ENCODE data around the gene MBD3L3.
"Not testable (repeated sequence)": the region's sequence is repeated elsewhere in the genome, so short reads cannot be mapped to it uniquely, and the experiment has no call there.

The MBD3L3 gene

GRCh38 chr19:7058576-7058975, at the start of gene MBD3L3:
MBD3L3 (minus strand) TSS chr19:7058676; CDS start chr19:7058605, 71 bp downstream.
- TF ChIP-seq TAF1 (IDR thresholded peaks at IDR 0.05; ENCODE audit: low read depth); EGR1 (IDR thresholded peaks at IDR 0.05); CEBPB (IDR thresholded peaks at IDR 0.05): not testable (repeated sequence)

GRCh38 chr19:7106711-7107657, 48.5 kb upstream of the MBD3L3 start:
- TF ChIP-seq, protein P1, sequence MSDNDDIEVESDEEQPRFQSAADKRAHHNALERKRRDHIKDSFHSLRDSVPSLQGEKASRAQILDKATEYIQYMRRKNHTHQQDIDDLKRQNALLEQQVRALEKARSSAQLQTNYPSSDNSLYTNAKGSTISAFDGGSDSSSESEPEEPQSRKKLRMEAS (IDR thresholded peaks at IDR 0.05): no peak
- TF ChIP-seq TCF12 (IDR thresholded peaks at IDR 0.05; ENCODE audit: low read depth) (no peak), ZBTB7A (IDR thresholded peaks at IDR 0.05; ENCODE audit: low read depth) (no peak), YY1 (IDR thresholded peaks at IDR 0.05; ENCODE audit: low read depth) (no peak), NFIC (IDR thresholded peaks at IDR 0.05) (no peak), RAD21 (IDR thresholded peaks at IDR 0.05; ENCODE audit: low read depth) (no peak), CEBPB (IDR thresholded peaks at IDR 0.05) (no peak), TAF1 (IDR thresholded peaks at IDR 0.05; ENCODE audit: low read depth) (no peak), EGR1 (IDR thresholded peaks at IDR 0.05) (no peak), TEAD4 (IDR thresholded peaks at IDR 0.05) (no peak), USF1 (IDR thresholded peaks at IDR 0.05) (no peak), FOXM1 (IDR thresholded peaks at IDR 0.05; ENCODE audit: borderline replicate concordance, low read depth) (no peak), EP300 (IDR thresholded peaks at IDR 0.05; ENCODE audit: borderline replicate concordance) (no peak), CREB1 (IDR thresholded peaks at IDR 0.05; ENCODE audit: low read depth) (no peak)
- TF ChIP-seq, protein P2, sequence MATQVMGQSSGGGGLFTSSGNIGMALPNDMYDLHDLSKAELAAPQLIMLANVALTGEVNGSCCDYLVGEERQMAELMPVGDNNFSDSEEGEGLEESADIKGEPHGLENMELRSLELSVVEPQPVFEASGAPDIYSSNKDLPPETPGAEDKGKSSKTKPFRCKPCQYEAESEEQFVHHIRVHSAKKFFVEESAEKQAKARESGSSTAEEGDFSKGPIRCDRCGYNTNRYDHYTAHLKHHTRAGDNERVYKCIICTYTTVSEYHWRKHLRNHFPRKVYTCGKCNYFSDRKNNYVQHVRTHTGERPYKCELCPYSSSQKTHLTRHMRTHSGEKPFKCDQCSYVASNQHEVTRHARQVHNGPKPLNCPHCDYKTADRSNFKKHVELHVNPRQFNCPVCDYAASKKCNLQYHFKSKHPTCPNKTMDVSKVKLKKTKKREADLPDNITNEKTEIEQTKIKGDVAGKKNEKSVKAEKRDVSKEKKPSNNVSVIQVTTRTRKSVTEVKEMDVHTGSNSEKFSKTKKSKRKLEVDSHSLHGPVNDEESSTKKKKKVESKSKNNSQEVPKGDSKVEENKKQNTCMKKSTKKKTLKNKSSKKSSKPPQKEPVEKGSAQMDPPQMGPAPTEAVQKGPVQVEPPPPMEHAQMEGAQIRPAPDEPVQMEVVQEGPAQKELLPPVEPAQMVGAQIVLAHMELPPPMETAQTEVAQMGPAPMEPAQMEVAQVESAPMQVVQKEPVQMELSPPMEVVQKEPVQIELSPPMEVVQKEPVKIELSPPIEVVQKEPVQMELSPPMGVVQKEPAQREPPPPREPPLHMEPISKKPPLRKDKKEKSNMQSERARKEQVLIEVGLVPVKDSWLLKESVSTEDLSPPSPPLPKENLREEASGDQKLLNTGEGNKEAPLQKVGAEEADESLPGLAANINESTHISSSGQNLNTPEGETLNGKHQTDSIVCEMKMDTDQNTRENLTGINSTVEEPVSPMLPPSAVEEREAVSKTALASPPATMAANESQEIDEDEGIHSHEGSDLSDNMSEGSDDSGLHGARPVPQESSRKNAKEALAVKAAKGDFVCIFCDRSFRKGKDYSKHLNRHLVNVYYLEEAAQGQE (IDR thresholded peaks at IDR 0.05; ENCODE audit: low read depth): no peak

GRCh38 chr19:7104747-7105447, 46.4 kb upstream of the MBD3L3 start:
- TF ChIP-seq YY1 (IDR thresholded peaks at IDR 0.05; ENCODE audit: low read depth) (no peak), EGR1 (IDR thresholded peaks at IDR 0.05) (no peak), NFIC (IDR thresholded peaks at IDR 0.05) (no peak), CEBPB (IDR thresholded peaks at IDR 0.05) (no peak), ZBTB7A (IDR thresholded peaks at IDR 0.05; ENCODE audit: low read depth) (no peak), RAD21 (IDR thresholded peaks at IDR 0.05; ENCODE audit: low read depth) (no peak), TEAD4 (IDR thresholded peaks at IDR 0.05) (no peak), USF1 (IDR thresholded peaks at IDR 0.05) (no peak), FOXM1 (IDR thresholded peaks at IDR 0.05; ENCODE audit: borderline replicate concordance, low read depth) (no peak), EP300 (IDR thresholded peaks at IDR 0.05; ENCODE audit: borderline replicate concordance) (no peak), TAF1 (IDR thresholded peaks at IDR 0.05; ENCODE audit: low read depth) (no peak), CREB1 (IDR thresholded peaks at IDR 0.05; ENCODE audit: low read depth) (no peak), TCF12 (IDR thresholded peaks at IDR 0.05; ENCODE audit: low read depth) (no peak)
- TF ChIP-seq, protein P2 (IDR thresholded peaks at IDR 0.05; ENCODE audit: low read depth): no peak
- TF ChIP-seq, protein P1 (IDR thresholded peaks at IDR 0.05): no peak

GRCh38 chr19:7101498-7102253, 43.2 kb upstream of the MBD3L3 start:
- TF ChIP-seq USF1 (IDR thresholded peaks at IDR 0.05): no peak
- no peak for TF ChIP-seq ZBTB7A (IDR thresholded peaks at IDR 0.05; ENCODE audit: low read depth)
- no peak for TF ChIP-seq YY1 (IDR thresholded peaks at IDR 0.05; ENCODE audit: low read depth)
